ENCODE data around the gene SDK1.

Gene SDK1

GRCh38 chr7:4040109-4040928, 739.3 kb downstream of the SDK1 start:
- no peak overlapping the region for H3K27ac ChIP-seq
- no peaks in the 10 kb centered on the region for H3K79me2 ChIP-seq
- H3K4me3 ChIP-seq (ENCODE audit: low read depth, low read length): no peak overlapping the region
- H3K36me3 ChIP-seq (ENCODE audit: control insufficient read depth, insufficient read depth, low read length): no peaks in the 10 kb centered on the region
- TF ChIP-seq CTCF (IDR thresholded peaks at IDR 0.05): no peak
- H3K4me1 ChIP-seq: no peaks in the 10 kb centered on the region
- no peaks in the 10 kb centered on the region for H3K9me3 ChIP-seq (ENCODE audit: control insufficient read depth, low read length)
- H2AFZ ChIP-seq: no peak overlapping the region
- no peak overlapping the region for H3K9ac ChIP-seq
- no peak overlapping the region for H3K4me2 ChIP-seq (ENCODE audit: low read length)
- H3K27me3 ChIP-seq (ENCODE audit: control insufficient read depth, insufficient read depth, low read length): no peaks in the 10 kb centered on the region

GRCh38 chr7:4042402-4043045, 741.5 kb downstream of the SDK1 start:
- no peaks in the 10 kb centered on the region for H3K27me3 ChIP-seq (ENCODE audit: control insufficient read depth, insufficient read depth, low read length)
- H2AFZ ChIP-seq: no peak overlapping the region
- TF ChIP-seq CTCF (IDR thresholded peaks at IDR 0.05): no peak
- H3K4me2 ChIP-seq (ENCODE audit: low read length): no peak overlapping the region
- H3K36me3 ChIP-seq (ENCODE audit: control insufficient read depth, insufficient read depth, low read length): no peaks in the 10 kb centered on the region
- H3K9ac ChIP-seq: no peak overlapping the region
- no peaks in the 10 kb centered on the region for H3K9me3 ChIP-seq (ENCODE audit: control insufficient read depth, low read length)
- no peaks in the 10 kb centered on the region for H3K79me2 ChIP-seq
- no peak overlapping the region for H3K4me3 ChIP-seq (ENCODE audit: low read depth, low read length)
- H3K4me1 ChIP-seq: no peaks in the 10 kb centered on the region
- H3K27ac ChIP-seq: no peak overlapping the region

GRCh38 chr7:4043988-4044387, 742.9 kb downstream of the SDK1 start:
- Histone ChIP-seq H3K9me3 (ENCODE audit: control insufficient read depth, low read length) (no peaks in the 10 kb centered on the region), H3K27me3 (ENCODE audit: control insufficient read depth, insufficient read depth, low read length) (no peaks in the 10 kb centered on the region), H3K9ac (no peak overlapping the region), H3K4me3 (ENCODE audit: low read depth, low read length) (no peak overlapping the region), H3K36me3 (ENCODE audit: control insufficient read depth, insufficient read depth, low read length) (no peaks in the 10 kb centered on the region), H2AFZ (no peak overlapping the region), H3K4me1 (no peaks in the 10 kb centered on the region), H3K79me2 (no peaks in the 10 kb centered on the region), H3K27ac (no peak overlapping the region), H3K4me2 (ENCODE audit: low read length) (no peak overlapping the region)
- no peak for TF ChIP-seq CTCF (IDR thresholded peaks at IDR 0.05)

GRCh38 chr7:4045450-4045849, 744.4 kb downstream of the SDK1 start:
- Histone ChIP-seq H3K4me3 (ENCODE audit: low read depth, low read length) (no peak overlapping the region), H3K9ac (no peak overlapping the region), H2AFZ (no peak overlapping the region), H3K4me1 (no peaks in the 10 kb centered on the region), H3K79me2 (no peaks in the 10 kb centered on the region), H3K27ac (no peak overlapping the region), H3K27me3 (ENCODE audit: control insufficient read depth, insufficient read depth, low read length) (no peaks in the 10 kb centered on the region), H3K9me3 (ENCODE audit: control insufficient read depth, low read length) (no peaks in the 10 kb centered on the region), H3K4me2 (ENCODE audit: low read length) (no peak overlapping the region), H3K36me3 (ENCODE audit: control insufficient read depth, insufficient read depth, low read length) (no peaks in the 10 kb centered on the region)
- TF ChIP-seq CTCF (IDR thresholded peaks at IDR 0.05): no peak

Measured in parathyroid adenoma (tissue), 2 donors.